Ureter (tissue), 1 donor: ENCODE data around the gene KLF6. TPM values are rescaled to one million over a fixed set of nuclear protein-coding genes. Genes with fewer than 3 reads are reported as not detected.
A peak's percentile ranks its signal among the peaks of the same experiment; 100 is the strongest.

Experiments
- DNase-seq: peaks from one replicate; pipeline ENCODE4 v3.0.0-alpha.2; 2020; ENCODE audit warnings: low spot score
- total RNA-seq: library from RNA; stranded (reverse); gene quantifications from one replicate; pipeline ENCODE4 v1.2.4, GENCODE V29; 2023
- donor health status: DM: yes; HTN: yes; CAD: no.

Gene KLF6
- total RNA-seq, result 171 TPM

DNA sequence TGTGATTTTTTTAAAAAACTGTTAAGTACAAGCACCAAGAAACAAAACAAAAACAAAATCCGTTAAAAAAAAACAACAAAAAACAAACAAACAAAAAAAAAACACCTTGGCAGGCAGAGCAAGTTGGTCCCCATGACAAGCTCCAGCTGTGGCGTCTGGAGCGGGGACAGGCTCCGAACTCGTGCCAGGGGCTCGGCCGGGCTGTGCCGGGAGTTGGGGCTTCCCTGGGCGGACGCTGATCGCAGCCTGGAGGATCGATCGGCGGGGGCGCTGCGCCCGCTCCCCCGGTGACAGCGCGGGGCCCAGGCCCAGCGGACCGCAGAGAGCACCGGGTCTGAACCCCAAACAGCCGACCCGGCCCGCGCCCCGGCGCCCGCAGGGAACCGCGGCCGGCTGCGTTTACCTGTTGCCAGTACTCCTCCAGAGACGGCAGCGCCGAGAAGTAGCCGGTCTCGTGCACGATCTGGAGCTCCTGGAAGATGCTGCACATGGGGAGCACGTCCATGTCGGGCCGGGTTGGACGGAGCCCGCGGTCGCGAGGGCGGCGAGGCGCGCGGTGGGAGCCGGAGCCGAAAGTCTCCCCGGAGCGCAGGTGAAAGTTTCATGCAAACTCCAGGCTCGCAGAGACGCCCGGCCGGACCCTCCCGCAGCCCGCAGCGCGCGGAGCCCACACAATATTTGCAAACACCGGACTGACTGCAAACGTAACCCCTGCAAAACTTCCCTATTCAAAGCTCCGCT, at the start of gene KLF6:
TSS of gene KLF6 (minus strand) at position 700 of the 741 bp plus-strand sequence. CDS start at position 505, 195 bp downstream.
- peak; percentile 74 for DNase-seq

- no peak for DNase-seq
These were observed 49.4 kb upstream of the KLF6 start for GRCh38 chr10:3834404-3834803.

DNA sequence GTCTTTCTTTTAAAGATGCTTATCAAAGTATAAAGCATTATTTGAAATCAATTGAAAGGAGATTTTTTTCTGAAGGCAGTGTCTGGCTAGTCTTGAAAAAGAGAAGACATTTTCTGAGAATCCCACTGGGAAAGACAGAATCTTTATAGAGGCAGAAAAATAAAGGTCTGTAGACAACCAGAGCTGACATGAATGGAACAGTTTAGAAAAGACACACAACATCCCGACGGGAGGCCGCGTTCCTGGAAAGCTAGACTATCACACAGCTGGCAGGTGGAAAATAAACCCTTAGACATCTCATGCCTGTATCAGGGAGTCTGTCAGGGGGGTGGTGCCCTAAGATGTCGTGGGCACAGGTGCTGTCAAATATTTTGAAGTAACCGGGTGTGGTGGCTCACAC, 48.0 kb upstream of the KLF6 start:
- no peak for DNase-seq

DNA sequence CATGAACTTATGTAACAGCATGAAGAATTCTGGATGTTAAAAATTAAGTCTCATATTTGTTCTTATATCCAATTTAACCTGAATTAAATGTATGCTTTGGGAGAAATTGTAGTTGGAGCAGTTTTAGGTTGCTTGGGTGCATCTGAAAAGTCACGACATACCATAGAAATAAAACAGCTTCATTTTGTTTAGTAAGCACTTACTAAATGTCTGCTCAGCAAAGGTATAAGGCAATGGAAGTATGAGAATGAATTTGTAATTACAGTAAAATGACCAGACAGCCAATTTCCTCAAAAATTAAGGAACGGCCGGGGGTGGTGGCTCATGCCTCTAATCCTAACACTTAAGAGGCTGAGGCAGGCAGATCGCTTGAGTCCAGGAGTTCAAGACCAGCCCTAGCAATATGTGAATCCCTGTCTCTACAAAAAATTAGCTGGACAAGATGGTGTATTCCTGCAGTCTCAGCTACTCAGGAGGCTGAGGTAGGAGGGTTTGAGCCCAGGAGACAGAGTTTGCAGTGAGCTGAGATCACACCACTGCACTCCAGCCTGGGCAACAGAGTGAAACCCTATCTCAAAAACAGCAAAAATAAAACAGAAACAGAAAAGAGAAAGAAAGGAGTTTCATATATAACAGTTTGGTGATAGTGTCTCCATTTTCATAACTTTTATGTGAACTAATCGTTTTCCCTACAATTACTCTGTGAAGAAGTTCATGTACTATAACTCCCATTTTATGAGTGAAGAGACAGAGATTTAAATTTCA, 47.2 kb upstream of the KLF6 start:
- no peak for DNase-seq

GRCh38 chr10:3831608-3832007, 46.6 kb upstream of the KLF6 start:
- DNase-seq, result no peak

DNA sequence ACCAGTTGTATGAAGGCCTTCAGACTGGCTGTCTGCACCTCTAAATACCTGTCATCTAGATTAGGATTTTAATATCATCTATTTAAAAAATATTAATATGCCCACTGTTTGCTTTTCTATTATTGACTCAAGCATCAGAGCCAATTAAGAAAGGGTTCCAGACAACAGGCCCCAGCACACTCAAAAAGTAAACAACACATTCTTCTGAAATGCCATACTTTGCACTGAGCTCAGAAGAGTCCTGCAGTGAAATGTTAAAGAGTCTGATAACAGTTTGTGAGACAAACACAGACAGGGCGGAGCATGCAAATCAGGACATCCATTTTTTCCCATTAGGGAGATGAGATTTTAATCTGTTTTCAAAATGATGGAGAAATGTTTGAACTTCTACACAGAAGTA, 45.9 kb upstream of the KLF6 start:
- no peak for DNase-seq

- DNase-seq, result no peak
These were observed 44.4 kb upstream of the KLF6 start for GRCh38 chr10:3829156-3830050.

DNA sequence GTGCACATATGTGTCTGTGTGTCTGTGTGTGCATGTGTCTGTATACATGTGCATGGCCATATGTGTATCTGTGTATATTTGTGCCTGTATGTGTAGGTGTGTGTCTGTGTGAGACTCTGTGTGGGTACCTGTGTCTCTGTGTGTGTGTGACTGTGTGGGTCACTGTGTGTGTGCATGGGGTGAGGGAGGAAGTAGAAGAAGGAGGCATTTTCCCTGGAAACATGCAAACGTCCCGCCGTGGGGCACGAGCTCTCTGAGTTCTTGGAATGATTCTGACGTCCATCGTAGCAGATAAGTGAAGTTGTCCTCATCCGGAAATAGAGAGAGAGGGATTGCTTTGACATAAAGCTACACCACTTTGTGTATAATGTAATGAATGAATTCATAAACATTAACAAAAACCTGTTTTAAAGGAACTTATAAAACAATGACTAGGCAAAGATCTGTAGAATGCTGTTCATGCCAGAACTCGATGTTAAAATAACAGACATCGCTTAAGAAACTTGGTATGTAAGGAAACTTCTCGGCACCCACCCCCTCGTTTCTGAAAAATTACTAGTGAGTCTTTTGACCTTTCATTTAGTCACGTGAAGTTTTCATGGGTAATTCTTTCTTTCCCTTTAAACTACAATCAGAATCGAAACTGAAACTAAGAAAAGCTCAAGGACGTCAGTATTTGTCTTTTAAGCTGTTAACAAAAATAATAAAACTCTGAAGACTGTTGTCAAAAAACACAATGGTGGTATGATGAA, 43.6 kb upstream of the KLF6 start:
- no peak for DNase-seq

DNA sequence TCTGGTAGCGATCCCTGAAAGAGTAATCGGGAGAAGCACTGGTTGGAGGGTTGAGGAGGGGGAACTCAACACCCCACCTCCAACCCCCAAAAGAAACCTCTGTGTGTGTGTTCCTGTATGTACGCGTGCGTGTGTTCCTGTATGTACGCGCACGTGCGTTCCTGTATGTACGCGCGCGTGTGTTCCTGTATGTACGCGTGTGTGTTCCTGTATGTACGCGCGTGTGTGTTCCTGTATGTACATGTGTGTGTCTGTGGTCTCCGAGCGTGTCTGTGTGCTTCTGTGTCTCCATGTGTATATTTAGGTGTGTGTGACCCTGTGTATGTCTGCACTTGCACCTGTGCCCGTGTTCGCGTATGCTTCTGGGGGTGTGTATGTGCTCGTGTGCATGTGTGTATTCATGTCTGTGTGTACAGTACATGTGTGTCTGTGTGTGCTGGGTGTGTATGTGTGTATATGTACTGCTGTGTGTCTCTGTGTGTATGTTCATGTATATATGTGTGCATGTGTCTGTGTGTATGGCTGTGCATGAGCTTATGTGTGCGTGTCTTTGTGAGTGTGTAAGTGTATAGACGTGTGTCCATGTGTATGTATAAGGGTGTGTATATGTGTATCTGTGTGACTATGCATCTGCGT, 42.9 kb upstream of the KLF6 start:
- no peak for DNase-seq

- no peak for DNase-seq
These were observed 42.3 kb upstream of the KLF6 start for GRCh38 chr10:3827266-3827665.

DNA sequence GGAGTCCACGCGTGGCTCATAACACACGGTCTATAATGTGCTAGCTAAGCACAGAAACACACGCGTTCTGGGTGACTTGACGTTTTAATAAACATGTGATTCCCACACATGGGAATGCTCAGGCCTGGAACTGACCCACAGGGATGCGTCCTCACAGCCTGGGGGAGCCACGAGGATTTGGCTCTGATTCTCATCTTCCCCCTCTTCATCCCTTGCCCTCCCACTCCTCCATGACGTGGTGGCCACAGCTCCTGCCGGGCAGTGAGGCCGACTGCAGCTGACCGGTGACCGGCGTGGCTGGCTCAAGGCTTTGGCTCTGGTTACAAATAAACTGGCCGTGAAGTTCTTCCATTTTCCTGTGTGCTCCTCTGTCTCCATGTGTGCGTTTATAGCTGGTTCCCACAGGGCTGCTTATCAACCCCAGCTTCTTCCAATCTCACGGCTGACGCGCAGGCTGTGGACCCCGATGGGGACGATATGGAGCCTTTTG, 40.9 kb upstream of the KLF6 start:
- no peak for DNase-seq

- DNase-seq, result no peak
These were observed 40.2 kb upstream of the KLF6 start for GRCh38 chr10:3825244-3825643.

DNA sequence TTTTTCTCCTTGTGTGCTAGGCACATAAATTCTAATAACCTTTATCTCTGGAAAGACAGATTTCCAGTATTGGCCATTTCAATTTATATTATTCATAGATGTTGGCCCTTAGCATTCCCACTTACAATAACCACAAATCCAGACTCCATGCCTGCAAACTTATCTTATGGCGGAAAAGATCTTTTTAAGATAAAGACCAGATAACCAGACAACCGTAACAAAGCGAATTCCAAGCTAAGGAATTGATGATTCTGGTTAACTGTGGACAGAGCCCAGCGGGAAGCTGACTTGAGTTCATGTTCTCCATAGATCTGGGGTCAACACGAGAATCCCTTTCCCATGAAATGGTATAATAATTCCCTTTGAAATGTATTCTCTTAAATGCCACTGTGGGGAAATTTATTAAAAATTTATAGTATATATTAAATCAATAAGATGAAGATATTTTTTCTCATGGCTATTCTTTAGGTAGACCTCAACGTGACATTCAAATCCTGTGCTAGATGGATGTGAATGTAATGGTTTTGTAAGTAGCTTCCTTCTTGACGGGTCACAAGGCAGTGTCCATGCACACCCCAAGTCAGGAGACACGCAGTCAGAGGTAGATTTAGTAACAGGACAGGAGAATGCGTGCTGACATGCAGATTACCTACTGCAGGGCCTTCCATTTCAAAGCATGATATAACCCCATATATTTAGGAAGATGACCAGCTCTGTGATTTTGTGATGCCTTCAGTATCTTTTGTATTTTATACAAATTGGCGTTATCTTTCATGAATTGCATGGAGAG, 37.7 kb upstream of the KLF6 start:
- no peak for DNase-seq

GRCh38 chr10:3820255-3820654, 35.2 kb upstream of the KLF6 start:
- DNase-seq, result no peak

DNA sequence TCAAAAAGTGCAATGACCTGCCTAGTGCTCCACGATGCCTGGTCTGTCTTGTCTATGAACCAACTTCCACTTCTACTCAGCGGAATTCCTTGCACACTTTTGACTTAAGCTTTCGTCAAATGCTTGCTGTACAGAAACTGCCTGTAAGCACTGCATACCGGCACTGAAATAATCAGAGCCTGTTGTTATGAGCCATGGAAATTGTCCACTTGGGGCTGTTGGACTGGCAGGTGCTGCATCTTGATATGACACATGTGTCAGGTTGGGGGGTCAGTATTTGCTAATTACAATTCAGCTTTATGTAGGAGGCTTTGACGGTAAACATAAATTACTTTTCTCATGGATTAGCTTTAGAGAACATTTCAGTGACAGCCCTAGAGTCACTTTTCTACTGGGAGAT, 32.0 kb upstream of the KLF6 start:
- no peak for DNase-seq

- DNase-seq, result no peak
These were observed 29.8 kb upstream of the KLF6 start for GRCh38 chr10:3814838-3815220.

DNA sequence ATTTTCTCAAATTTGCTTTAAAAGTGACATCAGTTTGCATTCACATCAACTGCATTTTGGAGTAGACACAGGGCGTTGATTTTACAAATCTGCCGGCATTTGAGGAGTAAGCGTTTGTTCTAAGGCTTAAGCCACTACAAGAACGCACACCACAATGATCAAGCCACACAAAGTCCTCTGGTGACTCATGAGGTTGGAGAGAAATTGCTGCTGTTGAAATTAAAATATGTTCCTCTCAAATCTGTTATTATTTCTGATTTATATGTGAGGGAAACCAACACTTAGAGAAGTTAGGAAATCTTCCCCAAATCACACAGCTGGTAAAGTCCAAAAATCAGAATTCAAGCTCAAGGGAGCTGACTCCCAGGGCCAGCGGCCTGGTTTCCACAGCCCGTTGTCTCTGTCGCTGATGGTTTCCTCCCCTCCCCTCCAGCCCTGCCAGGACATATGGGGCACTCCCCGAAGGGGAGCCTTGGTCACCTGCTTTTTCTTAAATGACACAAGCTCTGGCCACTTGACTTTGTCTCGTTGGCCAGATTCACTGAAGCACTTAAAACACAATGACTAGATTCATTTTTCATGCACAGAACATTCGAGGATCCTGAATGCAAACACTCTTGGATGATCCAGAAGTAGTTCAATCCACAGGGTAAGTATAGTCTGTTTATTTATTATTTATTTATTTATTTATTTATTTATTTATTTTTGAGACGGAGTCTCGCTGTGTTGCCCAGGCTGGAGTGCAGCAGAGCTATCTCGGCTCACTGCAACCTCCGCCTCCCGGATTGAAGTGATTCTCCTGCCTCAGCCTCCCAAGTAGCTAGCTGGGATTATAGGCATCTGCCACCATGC, 29.2 kb upstream of the KLF6 start:
- DNase-seq, result no peak

DNA sequence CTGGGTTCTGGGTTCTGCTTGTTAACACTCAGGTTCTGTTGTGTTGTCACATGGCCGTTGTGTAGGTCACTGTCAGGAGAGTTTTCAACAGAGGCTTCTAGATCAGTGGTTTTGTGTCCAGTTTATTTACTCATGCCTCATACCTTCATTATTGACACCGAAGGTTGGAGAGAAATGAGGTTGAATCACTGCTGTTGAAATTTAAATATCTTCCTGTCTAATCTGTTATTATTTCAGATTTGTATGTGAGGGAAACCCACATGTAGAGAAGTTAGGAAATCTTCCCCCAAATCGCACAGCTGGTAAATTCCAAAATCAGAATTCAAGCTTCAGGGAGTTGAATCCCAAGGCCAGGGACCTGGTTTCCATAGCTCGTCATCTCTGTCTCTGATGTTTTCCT, 28.3 kb upstream of the KLF6 start:
- DNase-seq, result no peak

DNA sequence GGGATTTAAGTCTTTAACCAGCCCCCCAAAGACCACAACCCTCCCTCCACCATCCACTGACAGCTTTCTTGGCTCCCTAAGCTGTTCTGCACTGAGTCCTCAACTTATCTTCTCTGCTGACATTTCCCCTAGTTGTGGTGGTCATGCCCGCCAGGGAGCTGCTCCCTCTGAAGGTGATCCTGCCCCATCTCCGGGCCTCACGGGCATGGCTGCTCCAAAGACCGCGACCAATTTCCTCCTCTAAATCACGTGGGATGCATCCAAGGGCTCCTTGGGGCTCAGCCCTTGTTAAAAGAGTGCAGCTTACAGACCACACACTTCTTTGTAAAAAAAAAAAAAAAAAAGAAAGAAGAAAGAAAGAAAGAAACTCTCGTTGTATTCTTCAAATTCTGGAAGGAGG, 27.1 kb upstream of the KLF6 start:
- DNase-seq, result no peak
